Neural cell (in vitro differentiated cells): Measurements from ENCODE around the gene BPGM.

ENCODE experiments used
- TAF1 ChIP-seq: IDR thresholded peaks from 2 replicates; pipeline ENCODE4 v1.6.1; 2012; ENCODE audit warnings: low read depth
- TF ChIP-seq, protein P1 (sequence below): fragments of 450-650 bp; IDR thresholded peaks from 2 replicates; pipeline ENCODE4 v1.5.1; 2014; ENCODE audit warnings: antibody characterized with exemption, mild to moderate bottlenecking, moderate library complexity; ENCODE audit not compliant: poor library complexity, severe bottlenecking
- TF ChIP-seq, protein P2 (sequence below): IDR thresholded peaks from 2 replicates; pipeline ENCODE4 v1.6.1; 2012; ENCODE audit warnings: borderline replicate concordance

GRCh38 chr7:134674424-134674823 is 27.8 kb downstream of the BPGM start:
- TF ChIP-seq, protein P1, sequence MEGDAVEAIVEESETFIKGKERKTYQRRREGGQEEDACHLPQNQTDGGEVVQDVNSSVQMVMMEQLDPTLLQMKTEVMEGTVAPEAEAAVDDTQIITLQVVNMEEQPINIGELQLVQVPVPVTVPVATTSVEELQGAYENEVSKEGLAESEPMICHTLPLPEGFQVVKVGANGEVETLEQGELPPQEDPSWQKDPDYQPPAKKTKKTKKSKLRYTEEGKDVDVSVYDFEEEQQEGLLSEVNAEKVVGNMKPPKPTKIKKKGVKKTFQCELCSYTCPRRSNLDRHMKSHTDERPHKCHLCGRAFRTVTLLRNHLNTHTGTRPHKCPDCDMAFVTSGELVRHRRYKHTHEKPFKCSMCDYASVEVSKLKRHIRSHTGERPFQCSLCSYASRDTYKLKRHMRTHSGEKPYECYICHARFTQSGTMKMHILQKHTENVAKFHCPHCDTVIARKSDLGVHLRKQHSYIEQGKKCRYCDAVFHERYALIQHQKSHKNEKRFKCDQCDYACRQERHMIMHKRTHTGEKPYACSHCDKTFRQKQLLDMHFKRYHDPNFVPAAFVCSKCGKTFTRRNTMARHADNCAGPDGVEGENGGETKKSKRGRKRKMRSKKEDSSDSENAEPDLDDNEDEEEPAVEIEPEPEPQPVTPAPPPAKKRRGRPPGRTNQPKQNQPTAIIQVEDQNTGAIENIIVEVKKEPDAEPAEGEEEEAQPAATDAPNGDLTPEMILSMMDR = no peak
- no peak for TF ChIP-seq TAF1
- TF ChIP-seq, protein P2, sequence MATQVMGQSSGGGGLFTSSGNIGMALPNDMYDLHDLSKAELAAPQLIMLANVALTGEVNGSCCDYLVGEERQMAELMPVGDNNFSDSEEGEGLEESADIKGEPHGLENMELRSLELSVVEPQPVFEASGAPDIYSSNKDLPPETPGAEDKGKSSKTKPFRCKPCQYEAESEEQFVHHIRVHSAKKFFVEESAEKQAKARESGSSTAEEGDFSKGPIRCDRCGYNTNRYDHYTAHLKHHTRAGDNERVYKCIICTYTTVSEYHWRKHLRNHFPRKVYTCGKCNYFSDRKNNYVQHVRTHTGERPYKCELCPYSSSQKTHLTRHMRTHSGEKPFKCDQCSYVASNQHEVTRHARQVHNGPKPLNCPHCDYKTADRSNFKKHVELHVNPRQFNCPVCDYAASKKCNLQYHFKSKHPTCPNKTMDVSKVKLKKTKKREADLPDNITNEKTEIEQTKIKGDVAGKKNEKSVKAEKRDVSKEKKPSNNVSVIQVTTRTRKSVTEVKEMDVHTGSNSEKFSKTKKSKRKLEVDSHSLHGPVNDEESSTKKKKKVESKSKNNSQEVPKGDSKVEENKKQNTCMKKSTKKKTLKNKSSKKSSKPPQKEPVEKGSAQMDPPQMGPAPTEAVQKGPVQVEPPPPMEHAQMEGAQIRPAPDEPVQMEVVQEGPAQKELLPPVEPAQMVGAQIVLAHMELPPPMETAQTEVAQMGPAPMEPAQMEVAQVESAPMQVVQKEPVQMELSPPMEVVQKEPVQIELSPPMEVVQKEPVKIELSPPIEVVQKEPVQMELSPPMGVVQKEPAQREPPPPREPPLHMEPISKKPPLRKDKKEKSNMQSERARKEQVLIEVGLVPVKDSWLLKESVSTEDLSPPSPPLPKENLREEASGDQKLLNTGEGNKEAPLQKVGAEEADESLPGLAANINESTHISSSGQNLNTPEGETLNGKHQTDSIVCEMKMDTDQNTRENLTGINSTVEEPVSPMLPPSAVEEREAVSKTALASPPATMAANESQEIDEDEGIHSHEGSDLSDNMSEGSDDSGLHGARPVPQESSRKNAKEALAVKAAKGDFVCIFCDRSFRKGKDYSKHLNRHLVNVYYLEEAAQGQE = no peak
